ENCODE measurements around the gene FNDC3A. TPM values are rescaled to one million over a fixed set of nuclear protein-coding genes. Genes with fewer than 3 reads are reported as not detected.
"Not testable (repeated sequence)": the region's sequence is repeated elsewhere in the genome, so short reads cannot be mapped to it uniquely, and the experiment has no call there.

The FNDC3A gene
- total RNA-seq, 1 donor from 2014 or later, result 41.8 TPM

DNA sequence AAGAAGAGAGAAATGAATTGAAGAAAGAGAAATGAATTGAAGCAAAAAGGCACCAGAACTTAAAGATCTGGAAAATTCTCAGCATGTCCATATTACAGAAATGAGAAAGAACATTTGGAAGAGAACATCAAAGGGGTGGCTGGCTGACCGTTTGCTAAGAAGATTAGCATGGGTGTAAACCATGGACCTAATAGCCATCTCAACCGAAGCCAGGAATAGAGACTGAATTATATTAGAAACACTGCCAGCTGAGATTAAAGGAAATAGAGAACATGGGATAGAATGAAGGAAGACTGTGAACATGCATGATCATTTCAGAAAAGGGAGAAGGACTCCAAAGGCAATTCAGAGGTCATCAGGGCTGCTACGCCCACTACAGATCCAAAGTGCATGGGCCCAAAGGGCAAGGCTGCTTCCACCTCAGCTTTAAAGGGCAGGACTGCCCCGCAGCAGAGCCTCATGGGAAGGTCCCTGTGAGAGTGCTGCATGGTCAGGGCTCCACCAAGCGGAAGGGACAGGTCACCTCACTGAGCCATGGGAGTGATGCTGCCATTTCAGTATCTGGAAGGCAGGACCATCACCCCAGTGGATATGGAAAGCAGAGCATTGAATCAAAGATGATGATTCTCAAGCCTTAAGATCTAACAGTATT is 23.1 kb downstream of the FNDC3A start:
- Histone ChIP-seq H3K27ac (ENCODE audit: low read depth, low read length) (no peak overlapping the region), H3K9ac (ENCODE audit: low read depth in 1 of 3, low read length in 3 of 3) (no peak overlapping the region), H3K27me3 (ENCODE audit: control insufficient read depth in 3 of 3, insufficient read depth in 3 of 3, low read length in 3 of 3) (no peaks in the 10 kb centered on the region), H3K4me3 (ENCODE audit: low read length in 3 of 3) (no peak overlapping the region), H3K4me1 (ENCODE audit: control insufficient read depth in 3 of 3, insufficient read depth in 3 of 3, low read length in 3 of 3) (no peaks in the 10 kb centered on the region), H3K36me3 (ENCODE audit: control insufficient read depth in 3 of 3, insufficient read depth in 3 of 3, low read length in 3 of 3) (no peaks in the 10 kb centered on the region), H3K9me3 (ENCODE audit: control insufficient read depth in 3 of 3, low read length in 3 of 3) (peaks cover 0 to 5% (median 0%) of the 10 kb centered on the region in 3 donors)

DNA sequence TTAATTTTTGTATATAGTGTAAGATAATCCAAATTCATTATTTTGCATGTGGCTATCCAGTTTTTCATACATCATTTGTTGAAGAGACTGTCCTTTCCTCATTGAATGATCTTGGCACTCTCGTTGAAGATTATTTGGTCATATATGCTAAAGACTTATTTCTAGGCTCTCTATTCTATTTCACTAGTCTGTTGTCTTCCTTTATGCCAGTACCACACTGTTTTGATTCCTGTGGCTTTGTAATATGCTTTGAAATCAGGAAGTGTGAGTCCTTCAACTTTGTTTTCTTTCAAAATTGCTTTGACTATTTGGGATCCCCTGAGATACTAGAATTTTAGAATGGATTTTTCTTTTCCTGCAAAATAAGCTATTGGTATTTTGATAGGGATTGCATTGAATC is 24.5 kb downstream of the FNDC3A start:
- Histone ChIP-seq H3K27ac (ENCODE audit: low read depth, low read length) (no peak overlapping the region), H3K27me3 (ENCODE audit: control insufficient read depth in 3 of 3, insufficient read depth in 3 of 3, low read length in 3 of 3) (no peaks in the 10 kb centered on the region), H3K4me3 (ENCODE audit: low read length in 3 of 3) (no peak overlapping the region), H3K9me3 (ENCODE audit: control insufficient read depth in 3 of 3, low read length in 3 of 3) (peaks cover 0 to 5% (median 0%) of the 10 kb centered on the region in 3 donors), H3K36me3 (ENCODE audit: control insufficient read depth in 3 of 3, insufficient read depth in 3 of 3, low read length in 3 of 3) (no peaks in the 10 kb centered on the region), H3K9ac (ENCODE audit: low read depth in 1 of 3, low read length in 3 of 3) (no peak overlapping the region), H3K4me1 (ENCODE audit: control insufficient read depth in 3 of 3, insufficient read depth in 3 of 3, low read length in 3 of 3) (no peaks in the 10 kb centered on the region)

DNA sequence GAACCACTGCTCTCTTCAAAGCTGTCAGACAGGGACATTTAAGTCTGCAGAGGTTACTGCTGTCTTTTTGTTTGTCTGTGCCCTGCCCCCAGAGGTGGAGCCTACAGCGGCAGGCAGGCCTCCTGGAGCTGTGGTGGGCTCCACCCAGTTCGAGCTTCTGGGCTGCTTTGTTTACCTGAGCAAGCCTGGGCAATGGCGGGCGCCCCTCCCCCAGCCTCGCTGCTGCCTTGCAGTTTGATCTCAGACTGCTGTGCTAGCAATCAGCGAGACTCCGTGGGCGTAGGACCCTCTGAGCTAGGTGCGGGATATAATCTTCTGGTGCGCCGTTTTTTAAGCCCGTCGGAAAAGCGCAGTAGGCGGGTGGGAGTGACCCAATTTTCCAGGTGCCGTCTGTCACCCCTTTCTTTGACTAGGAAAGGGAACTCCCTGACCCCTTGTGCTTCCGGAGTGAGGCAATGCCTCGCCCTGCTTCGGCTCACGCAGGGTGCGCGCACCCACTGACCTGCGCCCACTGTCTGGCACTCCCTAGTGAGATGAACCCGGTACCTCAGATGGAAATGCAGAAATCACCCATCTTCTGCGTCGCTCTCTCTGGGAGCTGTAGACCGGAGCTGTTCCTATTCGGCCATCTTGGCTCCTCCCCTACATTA is 43.4 kb downstream of the FNDC3A start:
- H3K27ac ChIP-seq (ENCODE audit: low read depth, low read length); H3K36me3 ChIP-seq (ENCODE audit: control insufficient read depth in 3 of 3, insufficient read depth in 3 of 3, low read length in 3 of 3); H3K4me3 ChIP-seq (ENCODE audit: low read length in 3 of 3); H3K9ac ChIP-seq (ENCODE audit: low read depth in 1 of 3, low read length in 3 of 3); H3K9me3 ChIP-seq (ENCODE audit: control insufficient read depth in 3 of 3, low read length in 3 of 3); H3K27me3 ChIP-seq (ENCODE audit: control insufficient read depth in 3 of 3, insufficient read depth in 3 of 3, low read length in 3 of 3); H3K4me1 ChIP-seq (ENCODE audit: control insufficient read depth in 3 of 3, insufficient read depth in 3 of 3, low read length in 3 of 3): not testable (repeated sequence)

DNA sequence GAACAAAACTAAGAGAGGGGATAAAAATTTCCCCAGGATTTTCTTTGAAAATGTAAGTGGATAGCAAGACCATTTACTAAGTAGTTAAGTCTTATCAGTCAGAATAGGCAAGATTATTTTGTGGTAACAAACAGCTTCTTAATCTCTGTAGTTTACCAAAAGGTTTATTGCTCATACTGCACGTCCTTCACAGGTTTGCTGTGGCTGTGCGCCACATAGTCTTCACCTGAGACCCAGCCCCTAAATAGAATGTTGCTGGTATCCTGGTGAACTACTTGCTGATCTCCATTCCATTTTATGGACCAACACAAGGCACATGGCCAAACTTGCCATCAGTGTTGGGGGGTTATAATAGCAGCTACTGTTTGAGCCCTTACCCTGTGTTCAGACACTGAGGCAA is 44.6 kb downstream of the FNDC3A start:
- peaks cover 0 to 2% (median 0%) of the 10 kb centered on the region in 3 donors for H3K36me3 ChIP-seq (ENCODE audit: control insufficient read depth in 3 of 3, insufficient read depth in 3 of 3, low read length in 3 of 3)
- no peak overlapping the region for H3K27ac ChIP-seq (ENCODE audit: low read depth, low read length)
- no peaks in the 10 kb centered on the region for H3K27me3 ChIP-seq (ENCODE audit: control insufficient read depth in 3 of 3, insufficient read depth in 3 of 3, low read length in 3 of 3)
- no peaks in the 10 kb centered on the region for H3K9me3 ChIP-seq (ENCODE audit: control insufficient read depth in 3 of 3, low read length in 3 of 3)
- no peak overlapping the region for H3K9ac ChIP-seq (ENCODE audit: low read depth in 1 of 3, low read length in 3 of 3)
- no peaks in the 10 kb centered on the region for H3K4me1 ChIP-seq (ENCODE audit: control insufficient read depth in 3 of 3, insufficient read depth in 3 of 3, low read length in 3 of 3)
- no peak overlapping the region for H3K4me3 ChIP-seq (ENCODE audit: low read length in 3 of 3)

DNA sequence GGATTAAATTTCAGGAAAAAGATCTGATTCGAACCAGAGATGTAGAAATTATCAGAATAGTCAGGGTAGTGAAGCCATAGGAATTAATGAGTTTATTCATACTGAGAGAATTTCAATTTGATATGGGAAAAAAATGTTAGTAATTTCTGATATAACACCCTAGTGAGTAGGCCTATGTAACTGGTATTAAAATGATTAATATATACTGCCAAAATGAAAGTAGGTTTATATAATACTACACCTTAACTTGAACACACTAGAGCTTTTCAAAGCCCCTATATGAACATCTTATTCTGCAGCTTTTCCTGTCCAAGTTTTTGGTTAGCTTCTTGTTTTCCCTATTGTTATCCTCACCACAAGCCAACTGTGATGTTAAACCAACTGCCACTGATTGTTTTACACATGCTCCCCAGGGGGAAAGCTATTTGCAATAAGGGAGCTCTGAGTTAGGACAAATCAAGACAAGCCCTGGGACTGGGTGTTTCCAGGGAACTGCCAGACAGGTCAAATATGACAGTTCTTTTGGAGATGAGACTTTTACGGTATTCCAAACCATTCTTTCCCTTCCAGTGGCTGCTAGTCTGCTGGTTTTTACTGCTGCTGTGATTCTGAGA is 45.3 kb downstream of the FNDC3A start:
- Histone ChIP-seq H3K36me3 (ENCODE audit: control insufficient read depth in 3 of 3, insufficient read depth in 3 of 3, low read length in 3 of 3) (peaks cover 0 to 2% (median 0%) of the 10 kb centered on the region in 3 donors), H3K9me3 (ENCODE audit: control insufficient read depth in 3 of 3, low read length in 3 of 3) (no peaks in the 10 kb centered on the region), H3K9ac (ENCODE audit: low read depth in 1 of 3, low read length in 3 of 3) (no peak overlapping the region), H3K4me1 (ENCODE audit: control insufficient read depth in 3 of 3, insufficient read depth in 3 of 3, low read length in 3 of 3) (no peaks in the 10 kb centered on the region), H3K4me3 (ENCODE audit: low read length in 3 of 3) (no peak overlapping the region), H3K27ac (ENCODE audit: low read depth, low read length) (no peak overlapping the region), H3K27me3 (ENCODE audit: control insufficient read depth in 3 of 3, insufficient read depth in 3 of 3, low read length in 3 of 3) (no peaks in the 10 kb centered on the region)

DNA sequence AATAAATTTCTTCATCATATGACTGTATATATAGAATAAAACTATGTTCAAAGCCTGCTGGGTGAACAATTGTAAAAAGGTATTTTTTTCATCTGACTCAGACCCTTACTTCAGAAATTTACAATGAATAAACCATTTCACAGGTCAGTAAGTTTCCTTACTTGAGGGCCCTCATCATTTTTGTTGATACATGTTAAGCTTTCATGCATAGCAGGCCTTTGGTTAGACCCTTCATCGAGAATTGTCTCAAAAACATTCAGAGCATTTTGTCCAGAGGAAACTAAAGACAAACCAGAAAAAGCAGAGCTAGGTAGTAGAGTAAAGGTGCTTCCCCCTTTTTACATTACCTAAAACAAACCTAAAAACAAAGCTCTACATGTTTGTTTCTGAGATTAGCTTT is 46.2 kb downstream of the FNDC3A start:
- H3K27me3 ChIP-seq (ENCODE audit: control insufficient read depth in 3 of 3, insufficient read depth in 3 of 3, low read length in 3 of 3), result no peaks in the 10 kb centered on the region
- no peaks in the 10 kb centered on the region for H3K9me3 ChIP-seq (ENCODE audit: control insufficient read depth in 3 of 3, low read length in 3 of 3)
- H3K27ac ChIP-seq (ENCODE audit: low read depth, low read length), result no peak overlapping the region
- H3K4me3 ChIP-seq (ENCODE audit: low read length in 3 of 3), result no peak overlapping the region
- H3K9ac ChIP-seq (ENCODE audit: low read depth in 1 of 3, low read length in 3 of 3), result no peak overlapping the region
- H3K4me1 ChIP-seq (ENCODE audit: control insufficient read depth in 3 of 3, insufficient read depth in 3 of 3, low read length in 3 of 3), result no peaks in the 10 kb centered on the region
- peaks cover 0 to 2% (median 0%) of the 10 kb centered on the region in 3 donors for H3K36me3 ChIP-seq (ENCODE audit: control insufficient read depth in 3 of 3, insufficient read depth in 3 of 3, low read length in 3 of 3)

DNA sequence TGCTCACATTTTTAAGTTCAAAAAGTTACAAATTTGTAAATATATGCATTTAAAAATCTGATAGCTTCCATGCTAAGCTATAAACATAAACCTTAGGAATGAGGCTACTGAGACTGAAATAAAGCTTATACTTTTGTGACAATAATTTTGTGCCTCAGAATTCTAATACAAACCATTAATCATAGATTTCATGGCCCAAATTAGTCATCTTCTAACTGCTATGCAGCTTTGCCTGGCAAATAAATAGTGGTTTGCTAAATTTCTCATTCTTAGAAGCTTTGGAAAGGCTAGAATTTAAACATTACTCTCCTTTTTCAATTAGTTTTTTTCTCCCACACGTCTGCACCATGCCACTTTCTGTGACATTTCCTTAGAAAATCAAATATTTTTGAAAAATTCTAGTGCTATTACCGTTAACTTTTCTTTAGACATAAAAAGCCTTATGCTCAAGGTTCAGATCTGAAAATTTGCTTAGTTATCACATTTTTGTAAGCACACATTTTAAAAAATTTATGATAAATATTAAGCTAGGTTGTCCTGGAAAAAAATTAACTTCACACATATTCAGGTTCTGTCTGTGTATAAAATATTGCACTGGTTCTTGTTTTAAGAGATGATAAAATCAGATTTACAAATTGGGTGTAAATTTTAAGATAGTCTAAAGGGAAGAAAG is 46.9 kb downstream of the FNDC3A start:
- Histone ChIP-seq H3K4me1 (ENCODE audit: control insufficient read depth in 3 of 3, insufficient read depth in 3 of 3, low read length in 3 of 3) (no peaks in the 10 kb centered on the region), H3K36me3 (ENCODE audit: control insufficient read depth in 3 of 3, insufficient read depth in 3 of 3, low read length in 3 of 3) (peaks cover 0 to 2% (median 0%) of the 10 kb centered on the region in 3 donors), H3K9ac (ENCODE audit: low read depth in 1 of 3, low read length in 3 of 3) (no peak overlapping the region), H3K27me3 (ENCODE audit: control insufficient read depth in 3 of 3, insufficient read depth in 3 of 3, low read length in 3 of 3) (no peaks in the 10 kb centered on the region), H3K9me3 (ENCODE audit: control insufficient read depth in 3 of 3, low read length in 3 of 3) (no peaks in the 10 kb centered on the region), H3K4me3 (ENCODE audit: low read length in 3 of 3) (no peak overlapping the region), H3K27ac (ENCODE audit: low read depth, low read length) (no peak overlapping the region)

DNA sequence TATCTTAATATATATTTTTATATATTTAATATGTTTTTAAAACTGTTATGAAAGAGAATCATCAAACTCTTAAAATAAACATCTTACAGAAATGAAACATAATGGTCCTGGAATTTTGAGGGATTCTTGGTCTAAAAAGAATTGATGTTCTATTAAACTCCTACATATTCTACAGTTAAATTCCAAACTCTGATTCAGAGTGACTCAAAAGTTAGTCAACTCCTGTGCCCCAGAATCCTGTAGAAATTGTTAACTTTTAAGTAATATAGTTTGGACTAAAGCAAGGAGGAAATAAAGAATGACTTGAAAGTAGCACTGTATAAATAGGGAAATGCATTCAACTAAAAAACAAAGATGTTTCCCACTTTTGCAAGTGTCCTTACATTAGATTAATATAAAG is 47.7 kb downstream of the FNDC3A start:
- H3K36me3 ChIP-seq (ENCODE audit: control insufficient read depth in 3 of 3, insufficient read depth in 3 of 3, low read length in 3 of 3), result peaks cover 0 to 2% (median 0%) of the 10 kb centered on the region in 3 donors
- no peak overlapping the region for H3K4me3 ChIP-seq (ENCODE audit: low read length in 3 of 3)
- no peaks in the 10 kb centered on the region for H3K9me3 ChIP-seq (ENCODE audit: control insufficient read depth in 3 of 3, low read length in 3 of 3)
- H3K4me1 ChIP-seq (ENCODE audit: control insufficient read depth in 3 of 3, insufficient read depth in 3 of 3, low read length in 3 of 3), result no peaks in the 10 kb centered on the region
- H3K27ac ChIP-seq (ENCODE audit: low read depth, low read length), result no peak overlapping the region
- H3K9ac ChIP-seq (ENCODE audit: low read depth in 1 of 3, low read length in 3 of 3), result no peak overlapping the region
- no peaks in the 10 kb centered on the region for H3K27me3 ChIP-seq (ENCODE audit: control insufficient read depth in 3 of 3, insufficient read depth in 3 of 3, low read length in 3 of 3)

DNA sequence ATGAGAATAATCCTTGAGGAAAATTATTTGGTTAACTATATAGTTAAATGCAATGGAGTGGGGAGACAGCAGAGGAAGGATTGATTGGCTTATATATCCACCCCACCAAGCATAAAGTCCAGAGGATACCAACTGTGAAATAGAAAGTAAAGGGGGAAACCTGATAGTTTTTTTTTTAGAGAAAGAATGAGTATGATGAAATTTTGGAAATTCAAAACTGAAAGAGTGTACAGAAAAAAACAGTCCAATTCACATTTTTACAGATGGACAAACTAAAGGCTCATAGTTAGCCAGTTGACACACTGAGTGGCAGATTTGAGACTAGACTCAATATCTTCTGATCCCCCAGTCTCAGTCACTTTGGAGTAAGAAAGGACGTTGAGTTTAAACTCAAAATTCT is 51.1 kb downstream of the FNDC3A start:
- H3K9ac ChIP-seq (ENCODE audit: low read depth in 1 of 3, low read length in 3 of 3), result no peak overlapping the region
- H3K36me3 ChIP-seq (ENCODE audit: control insufficient read depth in 3 of 3, insufficient read depth in 3 of 3, low read length in 3 of 3), result no peaks in the 10 kb centered on the region
- H3K9me3 ChIP-seq (ENCODE audit: control insufficient read depth in 3 of 3, low read length in 3 of 3), result no peaks in the 10 kb centered on the region
- H3K27ac ChIP-seq (ENCODE audit: low read depth, low read length), result no peak overlapping the region
- no peaks in the 10 kb centered on the region for H3K4me1 ChIP-seq (ENCODE audit: control insufficient read depth in 3 of 3, insufficient read depth in 3 of 3, low read length in 3 of 3)
- no peak overlapping the region for H3K4me3 ChIP-seq (ENCODE audit: low read length in 3 of 3)
- no peaks in the 10 kb centered on the region for H3K27me3 ChIP-seq (ENCODE audit: control insufficient read depth in 3 of 3, insufficient read depth in 3 of 3, low read length in 3 of 3)

DNA sequence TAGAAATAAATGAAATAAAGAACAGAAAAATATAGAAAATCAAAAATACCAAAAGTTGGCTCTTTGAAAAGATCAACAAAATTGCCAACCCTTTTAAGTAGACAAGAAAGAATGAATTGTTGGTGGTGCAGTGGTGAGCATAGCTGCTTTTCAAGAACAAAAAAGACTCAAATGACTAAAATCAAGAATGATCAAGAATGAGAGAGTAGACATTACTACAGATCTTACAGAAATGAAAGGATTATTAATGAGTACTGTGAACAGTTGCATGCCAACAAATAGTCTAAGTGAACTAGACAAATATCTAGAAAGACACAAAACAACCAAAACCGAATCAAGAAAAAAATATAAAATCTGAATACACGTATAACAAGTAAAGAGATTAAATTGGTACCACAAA is 53.9 kb downstream of the FNDC3A start:
- no peaks in the 10 kb centered on the region for H3K4me1 ChIP-seq (ENCODE audit: control insufficient read depth in 3 of 3, insufficient read depth in 3 of 3, low read length in 3 of 3)
- H3K27me3 ChIP-seq (ENCODE audit: control insufficient read depth in 3 of 3, insufficient read depth in 3 of 3, low read length in 3 of 3), result no peaks in the 10 kb centered on the region
- no peak overlapping the region for H3K27ac ChIP-seq (ENCODE audit: low read depth, low read length)
- H3K9ac ChIP-seq (ENCODE audit: low read depth in 1 of 3, low read length in 3 of 3), result no peak overlapping the region
- no peak overlapping the region for H3K4me3 ChIP-seq (ENCODE audit: low read length in 3 of 3)
- no peaks in the 10 kb centered on the region for H3K36me3 ChIP-seq (ENCODE audit: control insufficient read depth in 3 of 3, insufficient read depth in 3 of 3, low read length in 3 of 3)
- no peaks in the 10 kb centered on the region for H3K9me3 ChIP-seq (ENCODE audit: control insufficient read depth in 3 of 3, low read length in 3 of 3)

Measured in skeletal muscle tissue (tissue), 4 donors.